AG09309 (cell line): ENCODE measurements around the gene ATF5.

Source experiments
- DNase-seq: peaks from one replicate; pipeline ENCODE4 v3.0.0-alpha.2; 2010; ENCODE audit warnings: low read depth
- H3K4me3 ChIP-seq: 2 replicates; pipeline ENCODE4 v1.5.1; 2011; ENCODE audit warnings: mild to moderate bottlenecking, low read depth, low read length, moderate library complexity; ENCODE audit not compliant: control insufficient read depth
- TF ChIP-seq, protein P1 (sequence below): IDR thresholded peaks from 2 replicates; pipeline ENCODE4 v1.5.1; 2011; ENCODE audit warnings: mild to moderate bottlenecking, low read depth, low read length, inconsistent platforms; ENCODE audit not compliant: insufficient read depth, control insufficient read depth; ENCODE audit errors: missing control alignments

The ATF5 gene

DNA sequence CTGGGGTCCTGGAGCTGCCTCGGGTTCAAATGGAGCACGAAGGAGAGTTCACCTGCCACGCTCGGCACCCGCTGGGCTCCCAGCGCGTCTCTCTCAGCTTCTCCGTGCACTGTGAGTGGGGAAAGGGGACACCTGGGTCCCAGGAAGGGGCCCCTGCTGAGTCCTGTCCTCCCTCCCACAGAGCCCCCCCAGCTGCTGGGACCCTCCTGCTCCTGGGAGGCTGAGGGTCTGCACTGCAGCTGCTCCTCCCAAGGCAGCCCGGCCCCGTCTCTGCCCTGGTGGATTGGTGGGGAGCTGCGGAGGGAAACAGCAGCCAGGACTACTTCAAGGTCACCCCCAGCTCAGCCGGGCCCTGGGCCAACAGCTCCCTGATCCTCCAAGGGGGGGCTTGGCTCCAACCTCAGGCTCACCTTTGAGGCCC lies 43.0 kb downstream of the ATF5 start:
- DNase-seq = no peak
- TF ChIP-seq, protein P1, sequence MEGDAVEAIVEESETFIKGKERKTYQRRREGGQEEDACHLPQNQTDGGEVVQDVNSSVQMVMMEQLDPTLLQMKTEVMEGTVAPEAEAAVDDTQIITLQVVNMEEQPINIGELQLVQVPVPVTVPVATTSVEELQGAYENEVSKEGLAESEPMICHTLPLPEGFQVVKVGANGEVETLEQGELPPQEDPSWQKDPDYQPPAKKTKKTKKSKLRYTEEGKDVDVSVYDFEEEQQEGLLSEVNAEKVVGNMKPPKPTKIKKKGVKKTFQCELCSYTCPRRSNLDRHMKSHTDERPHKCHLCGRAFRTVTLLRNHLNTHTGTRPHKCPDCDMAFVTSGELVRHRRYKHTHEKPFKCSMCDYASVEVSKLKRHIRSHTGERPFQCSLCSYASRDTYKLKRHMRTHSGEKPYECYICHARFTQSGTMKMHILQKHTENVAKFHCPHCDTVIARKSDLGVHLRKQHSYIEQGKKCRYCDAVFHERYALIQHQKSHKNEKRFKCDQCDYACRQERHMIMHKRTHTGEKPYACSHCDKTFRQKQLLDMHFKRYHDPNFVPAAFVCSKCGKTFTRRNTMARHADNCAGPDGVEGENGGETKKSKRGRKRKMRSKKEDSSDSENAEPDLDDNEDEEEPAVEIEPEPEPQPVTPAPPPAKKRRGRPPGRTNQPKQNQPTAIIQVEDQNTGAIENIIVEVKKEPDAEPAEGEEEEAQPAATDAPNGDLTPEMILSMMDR = no peak
- H3K4me3 ChIP-seq = no peak overlapping the region

DNA sequence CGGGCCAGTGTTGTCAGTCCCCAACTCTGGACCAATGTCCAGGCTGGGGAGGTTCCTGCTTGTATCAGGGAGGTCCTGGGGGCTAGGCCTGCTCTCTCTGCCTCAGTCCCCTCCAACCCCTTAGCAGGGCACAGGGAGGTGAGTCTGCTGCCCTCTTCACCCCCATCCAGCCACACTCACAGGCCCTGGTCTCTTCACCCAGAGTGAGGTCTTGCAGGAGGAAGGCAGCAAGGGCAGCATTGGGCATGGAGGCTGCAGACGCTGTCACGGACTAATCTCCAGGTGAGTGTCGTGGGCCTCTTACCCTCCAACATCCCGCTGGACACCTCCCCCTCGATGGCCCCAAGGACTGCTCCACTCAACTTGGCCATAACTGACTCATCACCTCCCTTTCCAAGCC lies 43.8 kb downstream of the ATF5 start:
- TF ChIP-seq, protein P1 = no peak
- H3K4me3 ChIP-seq = no peak overlapping the region
- DNase-seq = no peak

DNA sequence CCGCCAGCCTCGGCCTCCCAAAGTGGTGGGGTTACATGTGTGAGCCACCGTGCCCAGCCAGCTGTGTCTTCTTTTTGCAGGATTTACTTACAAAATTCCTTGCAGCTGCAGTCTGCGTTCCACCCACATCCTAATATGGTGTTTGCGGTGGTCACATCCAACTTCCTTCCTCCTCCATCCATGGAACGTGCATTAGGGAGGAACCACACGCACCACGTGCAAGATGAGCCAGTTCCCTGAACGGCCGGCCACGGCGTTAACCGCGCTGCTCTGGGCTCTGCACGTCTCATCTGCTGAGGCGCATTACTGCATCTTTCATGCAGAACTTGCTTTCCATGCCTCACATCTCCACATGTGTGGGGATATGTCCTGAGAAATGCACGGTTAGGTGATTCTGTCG lies 45.0 kb downstream of the ATF5 start:
- no peak for DNase-seq
- H3K4me3 ChIP-seq = no peak overlapping the region
- TF ChIP-seq, protein P1 = no peak

DNA sequence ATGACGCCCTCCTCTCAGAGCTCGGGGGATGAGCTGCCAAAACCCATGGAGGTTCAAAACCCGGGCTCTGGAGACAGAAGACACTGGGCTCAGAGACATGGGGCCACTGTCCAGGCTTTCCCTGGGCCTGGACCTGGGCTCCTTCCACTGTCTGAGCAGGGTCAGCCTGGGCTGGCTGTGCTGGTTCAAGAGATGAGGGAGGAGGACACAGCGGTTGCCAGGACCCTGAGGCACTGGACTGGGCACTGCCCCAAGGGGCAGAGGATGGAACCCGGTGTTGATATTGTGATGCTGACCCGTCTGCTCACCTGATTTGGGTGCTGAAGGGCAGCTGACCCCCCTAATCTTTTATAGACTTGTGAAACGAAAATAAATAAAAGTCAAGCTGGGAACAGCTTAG lies 46.0 kb downstream of the ATF5 start:
- no peak for DNase-seq
- H3K4me3 ChIP-seq = no peak overlapping the region
- TF ChIP-seq, protein P1 = no peak

DNA sequence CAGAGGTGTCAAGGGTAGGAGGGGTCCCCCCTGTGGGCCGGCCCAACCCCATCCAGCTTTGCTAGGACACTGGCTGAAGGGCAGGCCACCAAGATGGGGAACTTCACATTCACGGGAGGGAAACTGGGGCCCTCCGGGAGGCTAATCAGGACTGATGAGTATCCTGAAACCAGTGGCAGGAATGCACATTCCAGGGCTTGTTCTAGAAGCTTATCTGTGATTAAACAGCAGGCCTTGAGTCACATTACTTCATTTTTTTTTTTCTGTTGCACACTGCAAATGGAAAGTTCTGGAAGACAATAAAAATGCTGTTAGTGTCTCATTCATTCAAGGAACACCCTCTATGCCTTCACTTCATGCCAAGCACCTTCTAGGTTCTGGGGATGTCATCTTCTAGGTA lies 47.5 kb downstream of the ATF5 start:
- no peak for DNase-seq
- no peak overlapping the region for H3K4me3 ChIP-seq
- TF ChIP-seq, protein P1 = no peak

DNA sequence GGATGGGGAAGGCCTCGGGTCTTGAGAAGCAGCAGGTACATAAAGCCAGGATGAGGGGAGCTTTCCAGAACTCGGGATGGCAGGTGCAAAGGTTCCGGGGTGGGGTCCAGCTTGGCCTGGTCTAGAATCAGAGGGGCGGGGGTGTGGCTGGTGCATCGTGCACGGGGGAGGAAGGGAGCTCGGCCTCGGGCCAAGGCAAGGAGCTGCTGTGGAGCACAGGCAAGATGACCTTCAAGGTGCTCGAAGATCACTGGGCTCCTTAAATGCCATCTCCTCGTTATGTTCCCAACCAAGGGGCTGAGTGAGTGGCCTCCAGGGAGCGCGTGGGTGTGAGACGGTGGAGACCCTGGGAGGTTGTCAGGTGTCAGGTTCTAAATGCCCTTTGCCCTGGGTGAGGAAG lies 48.1 kb downstream of the ATF5 start:
- TF ChIP-seq, protein P1 = no peak
- H3K4me3 ChIP-seq = no peak overlapping the region
- DNase-seq = no peak

DNA sequence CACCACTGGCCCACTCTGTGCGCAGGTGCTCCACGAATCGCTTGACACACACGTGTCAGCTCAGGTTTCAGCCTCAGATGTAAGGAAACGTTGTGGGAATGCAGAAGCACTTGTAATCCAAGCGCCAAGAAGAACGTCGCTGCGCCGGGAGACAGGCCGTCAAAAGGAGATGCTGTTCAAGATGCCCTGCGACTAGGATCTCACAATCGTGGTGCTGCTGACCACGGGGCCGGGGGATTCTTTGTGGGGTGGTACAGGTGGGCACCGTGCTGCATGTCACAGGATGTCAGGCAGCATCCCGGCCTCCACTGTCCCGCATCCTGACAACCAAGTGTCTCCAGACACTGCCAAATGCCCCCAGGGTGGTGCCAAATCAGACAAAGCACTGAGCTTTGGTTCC lies 48.9 kb downstream of the ATF5 start:
- TF ChIP-seq, protein P1 = no peak
- no peak for DNase-seq
- no peak overlapping the region for H3K4me3 ChIP-seq
